CD4-positive, alpha-beta T cell (primary cell): ENCODE data around the gene PRKN. TPM values are rescaled to one million over a fixed set of nuclear protein-coding genes. Genes with fewer than 3 reads are reported as not detected.

Source experiments
- ATAC-seq: fragments of 200-7000 bp; cut with Tn5 transposase; one replicate; pipeline ENCODE4 v1.10.0; 2022; ENCODE audit warnings: mild to moderate bottlenecking; ENCODE audit not compliant: poor library complexity
- CTCF ChIA-PET: fragments of 350-600 bp; sonication (Branson Sonifier 250); formaldehyde crosslinking; loops from one replicate; lab custom pipeline; 2021; ENCODE audit warnings: antibody characterized with exemption, inconsistent platforms; lab: Charles Lee
- POLR2A ChIA-PET: fragments of 350-600 bp; sonication (Branson Sonifier 250); formaldehyde crosslinking; loops from one replicate; lab custom pipeline; 2021; ENCODE audit warnings: antibody characterized with exemption, inconsistent platforms; lab: Charles Lee
- DNase-seq, 14 experiments: peaks; one replicate each; pipeline ENCODE4 v3.0.0-alpha.2; 2013 to 2020; ENCODE audit warnings: mixed read lengths in 2 of 14
- H3K27ac ChIP-seq, 2 donors: one replicate each; pipeline versions ENCODE4 v1.5.1 to v1.7.0; 2013; ENCODE audit warnings: low read length in 2 of 2, low read depth in 1 of 2, mild to moderate bottlenecking in 1 of 2
- H3K27me3 ChIP-seq, 2 experiments: 1 replicate in 1 of 2; 2 replicates in 1 of 2; pipeline versions ENCODE4 v1.6.1 to v1.7.0; 2013; ENCODE audit warnings: low read length in 2 of 2, control low read depth in 1 of 2, mild to moderate bottlenecking in 1 of 2, moderate library complexity in 1 of 2; ENCODE audit not compliant: insufficient read depth in 2 of 2, control insufficient read depth in 1 of 2
- H3K36me3 ChIP-seq: one replicate; pipeline ENCODE4 v1.6.1; 2013; ENCODE audit warnings: low read length, control low read depth; ENCODE audit not compliant: insufficient read depth
- H3K4me1 ChIP-seq: one replicate; pipeline ENCODE4 v1.6.1; 2013; ENCODE audit warnings: low read length, control low read depth; ENCODE audit not compliant: insufficient read depth
- H3K4me3 ChIP-seq: one replicate; pipeline ENCODE4 v1.5.1; 2013; ENCODE audit warnings: mild to moderate bottlenecking, low read length, moderate library complexity
- H3K9me3 ChIP-seq, 2 experiments: 1 replicate in 1 of 2; 2 replicates in 1 of 2; pipeline versions ENCODE4 v1.6.1 to v1.7.0; 2013; ENCODE audit warnings: low read length in 2 of 2, mild to moderate bottlenecking in 2 of 2, control low read depth in 1 of 2, moderate library complexity in 1 of 2; ENCODE audit not compliant: control insufficient read depth in 1 of 2, insufficient read depth in 1 of 2
- H3K27ac Mint-ChIP-seq: one replicate; pipeline ENCODE4 v1.8.0; 2020; ENCODE audit warnings: mixed read lengths
- H3K27me3 Mint-ChIP-seq: one replicate; pipeline ENCODE4 v1.8.0; 2021; ENCODE audit warnings: mixed read lengths
- H3K36me3 Mint-ChIP-seq: one replicate; pipeline ENCODE4 v1.8.0; 2021; ENCODE audit warnings: low read depth, mixed read lengths
- H3K4me1 Mint-ChIP-seq: one replicate; pipeline ENCODE4 v1.8.0; 2021; ENCODE audit warnings: low read depth, mixed read lengths
- H3K4me3 Mint-ChIP-seq: one replicate; pipeline ENCODE4 v1.8.0; 2020; ENCODE audit warnings: mild to moderate bottlenecking, mixed read lengths
- H3K9me3 Mint-ChIP-seq: one replicate; pipeline ENCODE4 v1.8.0; 2020; ENCODE audit warnings: mixed read lengths
- CTCF ChIP-seq: fragments of 200-600 bp; IDR thresholded peaks from one replicate; pipeline ENCODE4 v1.8.0; 2022; ENCODE audit warnings: antibody characterized with exemption, mild to moderate bottlenecking
- intact Hi-C, 2 experiments: fragments of 100-400 bp; cut with DNase I in 1 of 2; cut with micrococcal nuclease in 1 of 2; formaldehyde crosslinking; loops; one replicate each; pipeline versions ENCODE4 v1.15.1 to v1.9.0; 2023 to 2025; cut with DNase I, micrococcal nuclease
- total RNA-seq, 174 experiments: library from RNA in 2 of 174; stranded (reverse) in 2 of 174; gene quantifications; one replicate each; pipeline ENCODE4 v1.2.3 and lab custom pipeline; 2021 to 2026

PRKN gene
- total RNA-seq, 2 experiments from 2014 or later = 5.2 to 5.4 TPM

- Histone ChIP-seq H3K9me3 (no peaks in the 10 kb centered on the region), H3K36me3 (no peaks in the 10 kb centered on the region), H3K4me1 (no peaks in the 10 kb centered on the region), H3K4me3 (no peak overlapping the region), H3K27me3 (no peaks in the 10 kb centered on the region), H3K27ac (no peak overlapping the region)
- ATAC-seq = no peak
- Mint-ChIP-seq H3K27me3 (no peaks in the 10 kb centered on the region), H3K9me3 (no peaks in the 10 kb centered on the region), H3K4me1 (no peaks in the 10 kb centered on the region), H3K36me3 (no peaks in the 10 kb centered on the region), H3K27ac (no peak overlapping the region), H3K4me3 (no peak overlapping the region)
- DNase-seq = no peak
- ChIA-PET CTCF (no interaction called here), POLR2A (no interaction called here)
- no peak for TF ChIP-seq CTCF
- intact Hi-C loops = no loop called here
Measured at GRCh38 chr6:162618448-162619002, 109.0 kb downstream of the PRKN start.

- no peak overlapping the region for H3K4me3 ChIP-seq
- no peaks in the 10 kb centered on the region for H3K9me3 Mint-ChIP-seq
Measured at GRCh38 chr6:162615016-162615705, 112.4 kb downstream of the PRKN start.

GRCh38 chr6:162613310-162613709 is 114.3 kb downstream of the PRKN start:
- Mint-ChIP-seq H3K4me3 (no peak overlapping the region), H3K4me1 (no peaks in the 10 kb centered on the region), H3K27ac (no peak overlapping the region), H3K27me3 (no peaks in the 10 kb centered on the region), H3K36me3 (no peaks in the 10 kb centered on the region), H3K9me3 (no peaks in the 10 kb centered on the region)
- no peaks in the 10 kb centered on the region for H3K36me3 ChIP-seq
- ChIA-PET CTCF (no interaction called here), POLR2A (no interaction called here)
- no peak overlapping the region for H3K4me3 ChIP-seq
- DNase-seq (no peak), ATAC-seq (no peak)
- H3K27ac ChIP-seq = no peak overlapping the region
- TF ChIP-seq CTCF = no peak
- H3K4me1 ChIP-seq = no peaks in the 10 kb centered on the region
- no peaks in the 10 kb centered on the region for H3K27me3 ChIP-seq
- peaks cover 0 to 9% of the 10 kb centered on the region in 2 experiments for H3K9me3 ChIP-seq
- intact Hi-C loops = no loop called here

More at GRCh38 chr6:162615016-162615705, 112.4 kb downstream of the PRKN start:
- H3K27me3 Mint-ChIP-seq = no peaks in the 10 kb centered on the region
- Histone ChIP-seq H3K27me3 (no peaks in the 10 kb centered on the region), H3K4me1 (no peaks in the 10 kb centered on the region), H3K9me3 (peaks cover 0 to 9% of the 10 kb centered on the region in 2 experiments), H3K36me3 (no peaks in the 10 kb centered on the region), H3K27ac (no peak overlapping the region)
- H3K4me3 Mint-ChIP-seq = no peak overlapping the region
- no peak for TF ChIP-seq CTCF
- ATAC-seq = no peak
- no peaks in the 10 kb centered on the region for H3K4me1 Mint-ChIP-seq
- POLR2A ChIA-PET = no interaction called here
- no peaks in the 10 kb centered on the region for H3K36me3 Mint-ChIP-seq
- no peak for DNase-seq
- H3K27ac Mint-ChIP-seq = no peak overlapping the region
- intact Hi-C loops = no loop called here
- CTCF ChIA-PET = interaction anchor here (0.7 kb wide), 1 partner anchor 349 kb away, joined by 3 read pairs; no protein-coding TSS in a partner anchor
